Measurements from ENCODE around the gene NLRP9. TPM values are rescaled to one million over a fixed set of nuclear protein-coding genes. Genes with fewer than 3 reads are reported as not detected.

Gene NLRP9
- total and polyA plus RNA-seq, 10 donors = not detected

DNA sequence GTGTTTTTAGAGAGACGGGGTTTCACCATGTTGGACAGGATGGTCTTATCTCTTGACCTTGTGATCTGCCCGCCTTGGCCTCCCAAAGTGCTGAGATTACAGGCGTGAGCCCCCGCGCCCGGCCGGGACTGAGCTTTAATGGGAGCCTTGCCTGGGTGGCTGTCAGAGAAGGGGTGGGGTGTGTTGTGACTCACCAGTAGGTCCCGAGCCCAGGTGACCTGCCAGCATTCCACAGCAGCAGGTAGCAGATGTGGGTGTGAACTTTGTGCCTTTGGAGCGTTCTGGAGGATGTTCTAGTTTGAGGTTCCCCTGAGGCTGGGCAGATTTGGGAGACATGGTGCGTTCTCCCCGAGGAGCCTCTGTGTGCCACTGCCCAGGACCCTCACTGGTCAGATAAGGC lies 70.2 kb downstream of the NLRP9 start:
- DNase-seq = no peak
- H3K36me3 ChIP-seq = peaks cover 6 to 100% (median 86%) of the 10 kb centered on the region in 6 donors
- WGBS, 5 donors = 59 to 79% (median 78%) methylated on average over 6 to 11 of the region's 11 CpGs

DNA sequence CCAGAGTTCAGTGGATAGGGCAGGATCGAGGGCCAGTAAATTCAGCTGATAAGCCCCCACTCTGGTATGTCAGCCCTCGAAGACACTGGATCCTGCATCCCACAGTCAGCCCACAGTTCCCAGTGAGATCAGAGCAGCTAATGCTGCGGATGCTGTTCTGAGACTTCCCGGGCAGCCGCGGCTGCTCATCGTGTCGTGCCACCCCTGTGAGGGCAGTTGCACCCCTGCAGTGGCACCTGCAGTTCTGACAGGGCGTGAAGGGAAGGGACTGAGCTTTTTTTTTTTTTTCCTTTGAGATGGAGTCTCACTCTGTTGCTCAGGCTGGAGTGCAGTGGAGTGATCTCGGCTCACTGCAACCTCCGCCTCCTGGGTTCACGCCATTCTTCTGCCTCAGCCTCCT lies 70.7 kb downstream of the NLRP9 start:
- H3K36me3 ChIP-seq = peaks cover 9 to 100% (median 88%) of the 10 kb centered on the region in 6 donors
- intact Hi-C loops (cut with DNase I; ENCODE audit: low total_unique reads) = no loop called here
- DNase-seq = no peak
- H3K9me3 ChIP-seq = no peaks in the 10 kb centered on the region
- TF ChIP-seq POLR2A (IDR thresholded peaks at IDR 0.05) = no peak
- no peak for TF ChIP-seq CTCF (IDR thresholded peaks at IDR 0.05 in 8 of 11, conservative IDR thresholded peaks at IDR 0.05 in 3 of 11)
- peak in 2 of 3 donors; percentile 39 to 56 for TF ChIP-seq POLR2AphosphoS5 (IDR thresholded peaks at IDR 0.05)
- peaks cover 7 to 87% (median 39%) of the 10 kb centered on the region in 6 donors for H3K4me1 ChIP-seq
- H3K4me3 ChIP-seq = no peak overlapping the region
- WGBS, 5 donors = 76 to 91% (median 87%) methylated on average over 12 of the region's 12 CpGs
- no peaks in the 10 kb centered on the region for H3K27me3 ChIP-seq (replicated peaks in 1 of 7)
- no peak overlapping the region for H3K27ac ChIP-seq

More for the DNA sequence above, 70.2 kb downstream of the NLRP9 start:
- intact Hi-C loops (cut with DNase I; ENCODE audit: low total_unique reads) = no loop called here
- Histone ChIP-seq H3K27ac (no peak overlapping the region), H3K9me3 (no peaks in the 10 kb centered on the region), H3K27me3 (replicated peaks in 1 of 7) (no peaks in the 10 kb centered on the region), H3K4me1 (peaks cover 7 to 87% (median 41%) of the 10 kb centered on the region in 6 donors), H3K4me3 (no peak overlapping the region)
- TF ChIP-seq CTCF (IDR thresholded peaks at IDR 0.05 in 8 of 11, conservative IDR thresholded peaks at IDR 0.05 in 3 of 11) (no peak), POLR2A (IDR thresholded peaks at IDR 0.05) (no peak), POLR2AphosphoS5 (IDR thresholded peaks at IDR 0.05) (no peak)

GRCh38 chr19:55667006-55667381 lies 71.2 kb downstream of the NLRP9 start:
- DNase-seq = no peak
- peak in 1 of 3 donors; percentile 12 for TF ChIP-seq POLR2AphosphoS5 (IDR thresholded peaks at IDR 0.05)
- TF ChIP-seq CTCF (IDR thresholded peaks at IDR 0.05 in 8 of 11, conservative IDR thresholded peaks at IDR 0.05 in 3 of 11) = no peak
- H3K4me1 ChIP-seq = peaks cover 7 to 85% (median 37%) of the 10 kb centered on the region in 6 donors
- H3K36me3 ChIP-seq = peaks cover 9 to 100% (median 89%) of the 10 kb centered on the region in 6 donors
- no peaks in the 10 kb centered on the region for H3K9me3 ChIP-seq
- intact Hi-C loops (cut with DNase I; ENCODE audit: low total_unique reads) = no loop called here
- H3K27ac ChIP-seq = no peak overlapping the region
- WGBS, 5 donors = 83 to 95% (median 92%) methylated on average over 4 of the region's 4 CpGs
- H3K27me3 ChIP-seq (replicated peaks in 1 of 7) = no peaks in the 10 kb centered on the region
- H3K4me3 ChIP-seq = no peak overlapping the region

DNA sequence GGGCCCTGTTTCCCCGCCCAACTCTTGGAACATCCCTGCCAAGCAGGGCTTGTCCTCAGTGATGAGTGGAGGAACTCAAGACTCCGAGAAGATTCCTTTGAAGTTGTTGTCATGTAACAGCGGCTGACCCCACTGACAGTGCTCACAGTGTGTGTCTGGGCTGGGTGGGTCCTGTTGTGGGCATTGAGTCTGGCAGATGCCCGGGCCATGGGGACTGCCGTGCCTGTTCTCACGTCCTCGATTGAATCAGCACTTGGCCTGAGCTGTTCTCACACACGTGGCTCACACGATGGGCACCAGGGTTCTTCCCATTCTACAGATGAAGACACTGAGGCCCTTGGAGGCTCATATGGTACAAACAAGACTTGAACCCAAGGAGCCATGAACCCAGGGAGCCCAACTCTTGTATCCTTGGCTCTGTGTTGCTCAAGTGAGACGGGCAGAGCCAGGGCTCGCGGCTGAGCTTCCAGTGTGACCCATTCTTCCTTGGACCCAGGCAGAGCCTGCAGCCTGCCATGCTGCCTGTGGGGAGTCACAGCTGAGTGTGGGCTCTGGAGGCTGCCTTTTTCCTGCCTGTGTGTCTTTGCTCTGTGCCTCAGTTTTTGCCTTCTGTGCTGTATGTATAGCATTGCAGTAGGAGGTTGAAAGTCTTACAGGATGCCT lies 71.7 kb downstream of the NLRP9 start:
- no peaks in the 10 kb centered on the region for H3K9me3 ChIP-seq
- 88 to 96% (median 91%) methylated on average over 8 to 12 of the region's 12 CpGs for WGBS, 5 donors

More for the DNA sequence above, 71.7 kb downstream of the NLRP9 start:
- Histone ChIP-seq H3K36me3 (peaks cover 9 to 100% (median 91%) of the 10 kb centered on the region in 6 donors), H3K27ac (no peak overlapping the region), H3K4me3 (no peak overlapping the region), H3K27me3 (replicated peaks in 1 of 7) (no peaks in the 10 kb centered on the region), H3K4me1 (peaks cover 1 to 85% (median 32%) of the 10 kb centered on the region in 6 donors)
- no peak for TF ChIP-seq POLR2A (IDR thresholded peaks at IDR 0.05)
- TF ChIP-seq CTCF (IDR thresholded peaks at IDR 0.05 in 8 of 11, conservative IDR thresholded peaks at IDR 0.05 in 3 of 11) = no peak
- peak in 1 of 3 donors; percentile 63 for TF ChIP-seq POLR2AphosphoS5 (IDR thresholded peaks at IDR 0.05)
- no peak for DNase-seq
- intact Hi-C loops (cut with DNase I; ENCODE audit: low total_unique reads) = no loop called here

Data from spleen (tissue), 11 donors.